Subcutaneous abdominal adipose tissue (tissue), 5 donors: ENCODE data around the gene DMD.
A peak's percentile ranks its signal among the peaks of the same experiment; 100 is the strongest.

Experiments
- H3K27ac ChIP-seq: one replicate; pipeline ENCODE4 v1.7.0; 2013; ENCODE audit warnings: low read depth, mild to moderate bottlenecking, inconsistent platforms, low read length, moderate library complexity
- H3K27me3 ChIP-seq, 5 donors: one replicate each; pipeline ENCODE4 v1.7.0; 2013; ENCODE audit warnings: low read length in 5 of 5, inconsistent platforms in 1 of 5; ENCODE audit not compliant: control insufficient read depth in 5 of 5, insufficient read depth in 4 of 5
- H3K36me3 ChIP-seq, 5 donors: one replicate each; pipeline ENCODE4 v1.7.0; 2013; ENCODE audit warnings: low read length in 5 of 5; ENCODE audit not compliant: control insufficient read depth in 5 of 5, insufficient read depth in 5 of 5
- H3K4me1 ChIP-seq, 5 donors: one replicate each; pipeline ENCODE4 v1.7.0; 2013; ENCODE audit warnings: low read length in 5 of 5, mild to moderate bottlenecking in 3 of 5, moderate library complexity in 1 of 5; ENCODE audit not compliant: control insufficient read depth in 5 of 5, insufficient read depth in 5 of 5
- H3K4me3 ChIP-seq, 5 donors: one replicate each; pipeline ENCODE4 v1.7.0; 2013; ENCODE audit warnings: low read length in 5 of 5, low read depth in 1 of 5
- H3K9ac ChIP-seq, 5 donors: one replicate each; pipeline ENCODE4 v1.7.0; 2013; ENCODE audit warnings: low read length in 5 of 5, mild to moderate bottlenecking in 4 of 5, moderate library complexity in 3 of 5
- H3K9me3 ChIP-seq, 5 donors: one replicate each; pipeline ENCODE4 v1.7.0; 2013; ENCODE audit warnings: low read length in 5 of 5; ENCODE audit not compliant: control insufficient read depth in 5 of 5
- donor health status: healthy.
- donor health status: healthy.
- donor health status: healthy.
- donor health status: healthy.
- donor health status: healthy.

DMD gene

DNA sequence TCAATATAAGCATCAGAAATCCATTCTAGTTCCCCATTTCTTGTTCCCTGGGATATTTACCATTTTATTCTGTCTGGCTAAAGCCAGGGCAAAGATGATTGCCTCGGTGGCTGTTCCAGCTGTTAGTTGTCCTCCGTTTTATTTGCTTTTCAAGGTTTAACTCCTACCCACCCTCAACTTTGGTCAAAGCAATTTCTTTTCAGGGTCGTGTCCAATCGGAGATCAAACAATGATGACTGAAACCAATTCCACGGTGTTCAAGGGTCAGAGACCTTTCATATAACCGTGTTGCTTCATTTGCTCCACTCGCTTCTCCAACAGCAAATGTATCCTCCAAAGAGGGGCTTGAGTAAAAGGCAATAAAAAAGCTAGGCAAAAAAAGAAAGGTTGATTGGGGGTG lies 1946.0 kb downstream of the DMD start:
- H3K36me3 ChIP-seq, result no peaks in the 10 kb centered on the region
- no peaks in the 10 kb centered on the region for H3K9me3 ChIP-seq
- no peak overlapping the region for H3K27ac ChIP-seq
- peaks cover 0 to 3% (median 0%) of the 10 kb centered on the region in 5 donors for H3K27me3 ChIP-seq
- no peak overlapping the region for H3K9ac ChIP-seq
- H3K4me1 ChIP-seq, result peaks cover 0 to 18% (median 2%) of the 10 kb centered on the region in 5 donors
- peak overlapping the region; percentile 28 to 53 (median 32) for H3K4me3 ChIP-seq

DNA sequence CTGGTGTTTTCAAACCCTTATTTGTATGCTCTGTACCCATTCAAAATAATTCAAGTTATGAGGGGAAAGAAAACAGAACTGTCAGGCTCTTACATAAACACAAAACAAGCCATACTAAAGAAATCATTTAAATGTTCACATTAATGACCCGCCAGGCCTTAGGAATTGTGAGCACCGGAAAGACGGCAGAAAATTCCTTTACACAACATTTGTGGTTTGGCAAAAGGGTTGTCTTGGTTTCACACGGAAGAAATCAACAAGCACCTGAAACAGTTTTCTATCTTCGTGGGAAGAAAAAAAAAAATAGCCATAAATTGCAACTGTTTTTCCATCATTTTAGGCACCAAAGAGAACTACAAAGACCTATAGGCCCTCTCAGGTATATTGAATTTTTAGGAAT lies 1951.0 kb downstream of the DMD start:
- Histone ChIP-seq H3K36me3 (peaks cover 0 to 4% (median 0%) of the 10 kb centered on the region in 5 donors), H3K4me1 (peaks cover 0 to 7% (median under 1%) of the 10 kb centered on the region in 5 donors), H3K9me3 (no peaks in the 10 kb centered on the region), H3K27ac (no peak overlapping the region), H3K27me3 (no peaks in the 10 kb centered on the region), H3K4me3 (no peak overlapping the region), H3K9ac (no peak overlapping the region)

DNA sequence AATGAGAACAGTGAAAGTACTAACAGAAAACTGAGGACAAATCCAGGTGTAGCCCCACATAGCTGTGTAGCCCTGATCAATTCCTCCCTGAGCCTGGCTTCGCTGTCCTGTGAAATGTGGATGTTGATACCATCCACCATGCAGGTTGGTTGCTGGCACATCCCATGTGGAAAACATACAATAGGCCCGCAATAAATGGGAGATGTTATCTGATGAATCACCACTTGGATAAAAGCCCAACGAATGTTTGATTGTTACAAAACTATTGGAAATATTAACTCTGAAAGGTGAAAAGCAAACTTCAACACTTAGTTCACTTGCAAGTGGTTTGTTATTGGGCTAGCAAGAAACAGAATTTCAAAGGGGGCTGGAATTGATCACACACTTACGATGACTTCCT lies 1953.2 kb downstream of the DMD start:
- no peak overlapping the region for H3K27ac ChIP-seq

DNA sequence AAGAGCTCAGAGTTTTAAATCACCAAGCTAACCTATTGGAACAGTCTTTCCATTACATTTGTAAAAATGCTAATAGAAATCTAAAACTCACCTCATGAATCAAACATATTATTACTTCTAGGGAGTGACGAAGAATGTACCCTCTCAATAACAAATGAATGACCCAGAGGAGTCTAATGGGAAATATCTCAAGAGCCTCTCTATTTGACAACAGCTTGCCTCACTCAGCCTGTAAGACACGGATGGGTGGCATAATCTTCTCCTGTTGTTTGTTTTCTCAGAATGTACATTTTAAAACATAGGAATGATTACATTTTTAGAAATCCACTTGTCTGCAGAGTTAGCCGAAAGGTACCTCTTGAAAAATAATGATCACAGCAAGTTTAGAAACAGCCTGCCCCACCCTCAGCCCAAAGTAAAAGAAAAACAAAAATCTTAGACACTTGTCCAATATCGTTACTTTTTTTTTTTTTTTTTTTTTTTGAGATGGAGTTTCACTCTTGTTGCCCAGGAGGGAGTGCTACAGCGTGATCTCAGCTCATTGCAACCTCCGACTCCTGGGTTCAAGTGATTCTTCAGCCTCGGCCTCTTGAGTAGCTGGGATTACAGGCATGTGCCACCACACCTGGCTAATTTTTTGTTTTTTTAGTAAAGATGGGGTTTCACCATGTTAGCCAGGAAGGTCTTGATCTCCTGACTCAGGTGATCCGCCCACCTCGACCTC lies 1955.9 kb downstream of the DMD start:
- Histone ChIP-seq H3K4me1 (peaks cover 0 to 3% (median 0%) of the 10 kb centered on the region in 5 donors), H3K4me3 (no peak overlapping the region), H3K36me3 (peaks cover 0 to 4% (median 0%) of the 10 kb centered on the region in 5 donors), H3K9ac (no peak overlapping the region), H3K27me3 (no peaks in the 10 kb centered on the region), H3K27ac (no peak overlapping the region), H3K9me3 (no peaks in the 10 kb centered on the region)

More for the DNA sequence above, 1953.2 kb downstream of the DMD start:
- H3K4me1 ChIP-seq, result no peaks in the 10 kb centered on the region
- H3K9ac ChIP-seq, result no peak overlapping the region
- H3K27me3 ChIP-seq, result no peaks in the 10 kb centered on the region
- H3K36me3 ChIP-seq, result peaks cover 0 to 4% (median 0%) of the 10 kb centered on the region in 5 donors
- no peak overlapping the region for H3K4me3 ChIP-seq
- H3K9me3 ChIP-seq, result no peaks in the 10 kb centered on the region

GRCh38 chrX:31252133-31252532 lies 1959.2 kb downstream of the DMD start:
- no peaks in the 10 kb centered on the region for H3K9me3 ChIP-seq
- H3K27me3 ChIP-seq, result no peaks in the 10 kb centered on the region
- H3K9ac ChIP-seq, result no peak overlapping the region
- H3K27ac ChIP-seq, result no peak overlapping the region
- H3K36me3 ChIP-seq, result peaks cover 0 to 2% (median 0%) of the 10 kb centered on the region in 5 donors
- H3K4me3 ChIP-seq, result no peak overlapping the region
- H3K4me1 ChIP-seq, result peaks cover 0 to 3% (median 0%) of the 10 kb centered on the region in 5 donors

DNA sequence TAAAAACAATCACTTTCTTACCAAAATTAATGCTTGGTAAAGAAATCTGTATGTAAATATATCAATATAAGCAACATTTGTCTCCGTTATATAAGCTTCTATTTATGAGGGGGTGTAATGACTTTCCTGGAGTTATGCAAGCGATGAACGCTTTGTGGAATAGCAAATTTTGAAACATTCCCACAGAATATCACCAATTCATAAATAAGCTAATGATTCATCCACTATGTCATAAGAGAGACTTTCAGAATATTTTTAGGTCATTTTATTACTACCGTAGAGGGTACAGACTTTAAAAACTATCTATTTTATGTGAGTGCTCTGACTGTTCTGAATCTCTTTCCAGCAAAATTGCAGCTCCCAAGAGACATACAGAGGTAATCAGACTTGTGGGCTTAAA lies 1960.0 kb downstream of the DMD start:
- no peaks in the 10 kb centered on the region for H3K27me3 ChIP-seq

GRCh38 chrX:31245714-31246113 lies 1965.6 kb downstream of the DMD start:
- Histone ChIP-seq H3K36me3 (no peaks in the 10 kb centered on the region), H3K27me3 (no peaks in the 10 kb centered on the region), H3K4me3 (no peak overlapping the region), H3K9me3 (no peaks in the 10 kb centered on the region), H3K4me1 (no peaks in the 10 kb centered on the region), H3K27ac (no peak overlapping the region), H3K9ac (no peak overlapping the region)

More for the DNA sequence above, 1960.0 kb downstream of the DMD start:
- Histone ChIP-seq H3K27ac (no peak overlapping the region), H3K4me3 (no peak overlapping the region), H3K36me3 (no peaks in the 10 kb centered on the region), H3K9me3 (no peaks in the 10 kb centered on the region), H3K9ac (no peak overlapping the region), H3K4me1 (peaks cover 0 to 3% (median 0%) of the 10 kb centered on the region in 5 donors)

DNA sequence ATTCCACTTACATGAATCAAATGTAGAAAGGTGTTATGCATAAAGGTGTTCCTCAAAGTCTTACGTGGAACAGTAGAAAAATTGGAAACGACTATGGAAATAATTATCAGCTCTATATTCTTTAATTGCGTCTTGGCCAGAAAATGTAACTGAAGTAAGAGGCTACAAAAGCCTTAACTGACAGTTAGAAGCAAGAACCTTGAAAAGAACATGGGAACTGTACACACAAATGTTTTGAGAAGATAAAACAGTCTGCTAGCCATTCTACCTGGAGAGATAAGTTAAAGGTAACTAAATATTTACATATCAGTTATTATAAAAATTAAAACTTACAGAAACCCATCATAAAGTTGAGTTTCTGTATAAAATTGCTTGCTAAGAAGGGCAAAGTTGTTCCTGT lies 1967.5 kb downstream of the DMD start:
- no peak overlapping the region for H3K4me3 ChIP-seq
- no peak overlapping the region for H3K9ac ChIP-seq
- H3K4me1 ChIP-seq, result no peaks in the 10 kb centered on the region
- no peaks in the 10 kb centered on the region for H3K9me3 ChIP-seq
- H3K27ac ChIP-seq, result no peak overlapping the region
- no peaks in the 10 kb centered on the region for H3K36me3 ChIP-seq
- H3K27me3 ChIP-seq, result no peaks in the 10 kb centered on the region

GRCh38 chrX:31240982-31241381 lies 1970.4 kb downstream of the DMD start:
- Histone ChIP-seq H3K4me3 (no peak overlapping the region), H3K4me1 (no peaks in the 10 kb centered on the region), H3K9ac (no peak overlapping the region), H3K9me3 (no peaks in the 10 kb centered on the region), H3K27ac (no peak overlapping the region), H3K27me3 (no peaks in the 10 kb centered on the region), H3K36me3 (no peaks in the 10 kb centered on the region)

DNA sequence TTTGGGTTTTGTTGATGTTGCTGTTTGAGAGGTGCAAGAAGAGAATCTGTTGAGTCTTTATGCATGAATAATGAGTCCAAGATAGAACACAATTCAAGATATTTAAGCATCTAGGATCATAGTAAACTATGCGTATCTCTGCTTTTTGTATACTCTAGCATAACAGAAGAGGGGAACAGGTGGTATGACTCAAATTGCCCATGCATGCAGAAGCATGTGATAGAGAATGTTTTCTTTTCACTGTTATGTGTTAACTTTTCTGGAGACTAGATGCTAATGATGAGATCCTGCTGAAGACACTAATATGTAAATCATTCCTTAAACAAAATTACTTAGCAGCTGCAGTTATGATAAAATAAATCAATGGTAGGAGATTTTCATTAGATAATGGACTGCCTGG lies 1974.2 kb downstream of the DMD start:
- no peak overlapping the region for H3K27ac ChIP-seq
- no peaks in the 10 kb centered on the region for H3K36me3 ChIP-seq
- no peaks in the 10 kb centered on the region for H3K9me3 ChIP-seq
- no peaks in the 10 kb centered on the region for H3K27me3 ChIP-seq
- no peaks in the 10 kb centered on the region for H3K4me1 ChIP-seq
- H3K9ac ChIP-seq, result no peak overlapping the region
- no peak overlapping the region for H3K4me3 ChIP-seq
